Natural killer cell (primary cell): ENCODE measurements around the gene TRAK1. TPM values are rescaled to one million over a fixed set of nuclear protein-coding genes. Genes with fewer than 3 reads are reported as not detected.

ENCODE experiments used
- ATAC-seq, 3 donors: fragments of 150-1000 bp in 2 of 3; fragments of 200-7000 bp in 1 of 3; cut with Tn5 transposase; 1 replicate in 1 of 3; 2 replicates in 2 of 3; pipeline ENCODE4 v1.10.0; 2021; ENCODE audit warnings: mild to moderate bottlenecking in 2 of 3, moderate library complexity in 2 of 3
- DNase-seq, 2 donors: peaks; one replicate each; pipeline versions ENCODE4 v3.0.0 to v3.0.0-alpha.2; 2013 to 2021; ENCODE audit warnings: mixed read lengths in 1 of 2
- H3K27ac ChIP-seq: one replicate; pipeline ENCODE4 v1.5.1; 2013; ENCODE audit warnings: mild to moderate bottlenecking, low read length
- H3K27me3 ChIP-seq: one replicate; pipeline ENCODE4 v1.6.1; 2013; ENCODE audit warnings: low read length; ENCODE audit not compliant: control insufficient read depth, insufficient read depth
- H3K36me3 ChIP-seq: one replicate; pipeline ENCODE4 v1.6.1; 2013; ENCODE audit warnings: low read length; ENCODE audit not compliant: control insufficient read depth, insufficient read depth
- H3K4me1 ChIP-seq: one replicate; pipeline ENCODE4 v1.6.1; 2013; ENCODE audit warnings: low read length; ENCODE audit not compliant: control insufficient read depth, insufficient read depth
- H3K4me3 ChIP-seq: one replicate; pipeline ENCODE4 v1.5.1; 2013; ENCODE audit warnings: low read length
- H3K9me3 ChIP-seq: one replicate; pipeline ENCODE4 v1.6.1; 2013; ENCODE audit warnings: low read length; ENCODE audit not compliant: control insufficient read depth, insufficient read depth
- H3K27ac Mint-ChIP-seq, 2 donors: one replicate each; pipeline ENCODE4 v1.8.0; 2022; ENCODE audit warnings: mild to moderate bottlenecking in 2 of 2, mixed read lengths in 2 of 2, moderate library complexity in 1 of 2
- H3K27me3 Mint-ChIP-seq, 2 donors: one replicate each; pipeline ENCODE4 v1.8.0; 2022; ENCODE audit warnings: low read depth in 2 of 2, mixed read lengths in 2 of 2
- H3K36me3 Mint-ChIP-seq: one replicate; pipeline ENCODE4 v1.8.0; 2022; ENCODE audit warnings: mixed read lengths
- H3K4me1 Mint-ChIP-seq, 2 donors: one replicate each; pipeline ENCODE4 v1.8.0; 2022; ENCODE audit warnings: mixed read lengths in 2 of 2
- H3K4me3 Mint-ChIP-seq: one replicate; pipeline ENCODE4 v1.8.0; 2022; ENCODE audit warnings: mild to moderate bottlenecking, moderate library complexity, mixed read lengths
- H3K9me3 Mint-ChIP-seq, 2 donors: one replicate each; pipeline ENCODE4 v1.8.0; 2022; ENCODE audit warnings: mixed read lengths in 2 of 2
- WGBS: methylation state at CpG from one replicate; pipeline ENCODE4 v1.1.7; 2013; ENCODE audit warnings: missing lambda C conversion rate; ENCODE audit not compliant: insufficient coverage; 5-methylcytosine and 5-hydroxymethylcytosine counted together
- intact Hi-C: fragments of 100-400 bp; cut with micrococcal nuclease; formaldehyde crosslinking; loops from one replicate; pipeline ENCODE4 v1.14.2; 2022
- total RNA-seq, 4 donors: library from RNA; stranded (reverse); fragments of 120-200 nt in 1 of 4; gene quantifications; one replicate each; pipeline versions ENCODE4 v1.2.3 to v1.2.4, GENCODE V29; 2013 to 2022
- TF ChIP-seq, protein P1 (sequence below): fragments of 200-600 bp; IDR thresholded peaks from one replicate; pipeline ENCODE4 v1.8.0; 2022; ENCODE audit warnings: antibody characterized with exemption

The TRAK1 gene
- total RNA-seq, 3 donors from 2014 or later (not counting 1 experiment from before 2014, with no cell fraction given): 30.7 to 31.8 (median 31.8) TPM

- TF ChIP-seq, protein P1, sequence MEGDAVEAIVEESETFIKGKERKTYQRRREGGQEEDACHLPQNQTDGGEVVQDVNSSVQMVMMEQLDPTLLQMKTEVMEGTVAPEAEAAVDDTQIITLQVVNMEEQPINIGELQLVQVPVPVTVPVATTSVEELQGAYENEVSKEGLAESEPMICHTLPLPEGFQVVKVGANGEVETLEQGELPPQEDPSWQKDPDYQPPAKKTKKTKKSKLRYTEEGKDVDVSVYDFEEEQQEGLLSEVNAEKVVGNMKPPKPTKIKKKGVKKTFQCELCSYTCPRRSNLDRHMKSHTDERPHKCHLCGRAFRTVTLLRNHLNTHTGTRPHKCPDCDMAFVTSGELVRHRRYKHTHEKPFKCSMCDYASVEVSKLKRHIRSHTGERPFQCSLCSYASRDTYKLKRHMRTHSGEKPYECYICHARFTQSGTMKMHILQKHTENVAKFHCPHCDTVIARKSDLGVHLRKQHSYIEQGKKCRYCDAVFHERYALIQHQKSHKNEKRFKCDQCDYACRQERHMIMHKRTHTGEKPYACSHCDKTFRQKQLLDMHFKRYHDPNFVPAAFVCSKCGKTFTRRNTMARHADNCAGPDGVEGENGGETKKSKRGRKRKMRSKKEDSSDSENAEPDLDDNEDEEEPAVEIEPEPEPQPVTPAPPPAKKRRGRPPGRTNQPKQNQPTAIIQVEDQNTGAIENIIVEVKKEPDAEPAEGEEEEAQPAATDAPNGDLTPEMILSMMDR: no peak
- H3K36me3 Mint-ChIP-seq: no peaks in the 10 kb centered on the region
- peaks cover 12% of the 10 kb centered on the region for H3K4me1 ChIP-seq
- peak overlapping the region; percentile 43 for H3K4me3 Mint-ChIP-seq
- H3K4me3 ChIP-seq: no peak overlapping the region
- H3K4me1 Mint-ChIP-seq: peaks cover 25 to 26% of the 10 kb centered on the region in 2 donors
- no peaks in the 10 kb centered on the region for H3K9me3 Mint-ChIP-seq
- intact Hi-C loops: no loop called here
- 95% methylated on average over 8 of the region's 8 CpGs for WGBS
- peak overlapping the region in 1 of 2 donors; percentile 21 for H3K27ac Mint-ChIP-seq
- ATAC-seq (no peak), DNase-seq (no peak)
- no peaks in the 10 kb centered on the region for H3K36me3 ChIP-seq
- no peaks in the 10 kb centered on the region for H3K27me3 Mint-ChIP-seq
- H3K9me3 ChIP-seq: no peaks in the 10 kb centered on the region
- H3K27ac ChIP-seq: no peak overlapping the region
- no peaks in the 10 kb centered on the region for H3K27me3 ChIP-seq
Measured at GRCh38 chr3:42159147-42159546, 68.0 kb downstream of the TRAK1 start.

GRCh38 chr3:42159706-42160472 lies 68.7 kb downstream of the TRAK1 start:
- H3K36me3 Mint-ChIP-seq: no peaks in the 10 kb centered on the region
- Histone ChIP-seq H3K4me3 (no peak overlapping the region), H3K9me3 (no peaks in the 10 kb centered on the region), H3K4me1 (peaks cover 18% of the 10 kb centered on the region), H3K27me3 (no peaks in the 10 kb centered on the region), H3K27ac (no peak overlapping the region), H3K36me3 (no peaks in the 10 kb centered on the region)
- TF ChIP-seq, protein P1: no peak
- no peaks in the 10 kb centered on the region for H3K27me3 Mint-ChIP-seq
- ATAC-seq (peak; percentile 77 to 92 (median 87)), DNase-seq (peak in 1 of 2 donors; percentile 49)
- intact Hi-C loops: no loop called here
- WGBS: 62% methylated on average over 16 of the region's 16 CpGs
- H3K4me3 Mint-ChIP-seq: peak overlapping the region; percentile 43
- H3K4me1 Mint-ChIP-seq: peaks cover 20 to 21% of the 10 kb centered on the region in 2 donors
- no peaks in the 10 kb centered on the region for H3K9me3 Mint-ChIP-seq
- H3K27ac Mint-ChIP-seq: peak overlapping the region in 1 of 2 donors; percentile 21

DNA sequence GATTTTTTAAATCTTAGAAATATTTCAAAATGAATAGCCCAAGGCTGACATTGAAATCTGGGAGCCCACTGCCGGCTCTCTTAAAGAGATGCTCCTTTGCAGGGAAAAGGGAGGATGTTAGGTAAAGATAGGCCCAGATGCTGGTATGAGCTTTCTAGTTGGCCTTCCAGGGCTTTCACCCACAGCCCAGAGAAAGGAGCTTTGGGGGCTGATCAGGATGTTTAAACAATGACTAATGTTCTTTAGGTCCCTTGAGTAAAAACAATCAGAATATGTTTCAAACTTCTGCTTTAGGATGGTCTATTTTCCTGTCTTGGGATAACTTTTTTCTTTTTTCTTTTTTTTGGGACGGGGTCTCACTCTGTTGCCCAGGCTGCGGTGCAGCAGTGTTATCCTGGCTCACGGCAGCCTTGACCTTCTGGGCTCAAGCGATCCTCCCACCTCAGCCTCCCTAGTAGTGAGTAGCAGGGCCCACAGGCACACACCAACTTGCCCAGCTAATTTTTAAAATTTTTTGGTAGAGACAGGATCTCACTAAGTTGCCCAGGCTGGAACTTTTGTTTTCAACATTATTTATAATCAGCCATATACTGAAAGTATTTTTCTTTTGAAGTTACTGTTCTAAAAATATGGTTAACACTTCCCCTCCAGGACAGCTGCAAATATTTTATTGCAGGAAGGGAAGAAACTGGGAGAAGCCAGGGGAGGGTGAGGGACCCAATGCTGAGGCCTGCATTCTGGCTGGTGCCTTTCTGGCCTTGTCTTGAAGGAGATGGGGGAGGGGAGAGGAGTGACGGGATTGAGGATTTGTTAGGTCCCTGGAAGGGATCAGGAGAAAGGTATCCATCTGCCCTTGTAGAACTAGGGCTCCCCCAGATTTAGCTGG lies 70.1 kb downstream of the TRAK1 start:
- Mint-ChIP-seq H3K4me1 (peaks cover 20 to 30% of the 10 kb centered on the region in 2 donors), H3K27me3 (no peaks in the 10 kb centered on the region), H3K4me3 (no peak overlapping the region), H3K36me3 (no peaks in the 10 kb centered on the region), H3K27ac (peak overlapping the region in 1 of 2 donors; percentile 5), H3K9me3 (no peaks in the 10 kb centered on the region)
- H3K36me3 ChIP-seq: no peaks in the 10 kb centered on the region
- H3K27ac ChIP-seq: no peak overlapping the region
- H3K27me3 ChIP-seq: no peaks in the 10 kb centered on the region
- H3K4me3 ChIP-seq: no peak overlapping the region
- TF ChIP-seq, protein P1: no peak
- peaks cover 18% of the 10 kb centered on the region for H3K4me1 ChIP-seq
- no peak for ATAC-seq
- intact Hi-C loops: no loop called here
- 99% methylated on average over 6 of the region's 6 CpGs for WGBS
- no peak for DNase-seq
- no peaks in the 10 kb centered on the region for H3K9me3 ChIP-seq
